Stomach (tissue), 9 donors: ENCODE data around the gene WDR4. TPM values are rescaled to one million over a fixed set of nuclear protein-coding genes. Genes with fewer than 3 reads are reported as not detected.
A peak's percentile ranks its signal among the peaks of the same experiment; 100 is the strongest.

Experiments used
- DNase-seq, 2 donors: peaks; one replicate each; pipeline versions ENCODE4 v3.0.0 to v3.0.0-alpha.2; 2013 to 2019
- H3K27ac ChIP-seq, 5 donors: fragments of 200-600 bp in 4 of 5; sonication (generic) in 4 of 5; one replicate each; pipeline ENCODE4 v1.5.1; 2013 to 2019; ENCODE audit warnings: mild to moderate bottlenecking in 1 of 5, moderate library complexity in 1 of 5
- H3K27me3 ChIP-seq, 3 donors: fragments of 200-600 bp; sonication (generic); one replicate each; pipeline ENCODE4 v1.5.1; 2017 to 2019; ENCODE audit warnings: mixed run types in 1 of 3
- H3K36me3 ChIP-seq, 4 donors: fragments of 200-600 bp; sonication (generic); 1 replicate in 3 of 4; 2 replicates in 1 of 4; pipeline ENCODE4 v1.5.1; 2016 to 2019
- H3K4me1 ChIP-seq, 4 donors: fragments of 200-600 bp; sonication (generic); one replicate each; pipeline ENCODE4 v1.5.1; 2016 to 2019
- H3K4me3 ChIP-seq, 4 donors: fragments of 200-600 bp; sonication (generic) in 3 of 4; one replicate each; pipeline ENCODE4 v1.5.1; 2016 to 2019; ENCODE audit warnings: mild to moderate bottlenecking in 1 of 4
- H3K9me3 ChIP-seq, 4 donors: fragments of 200-600 bp; sonication (generic); one replicate each; pipeline ENCODE4 v1.5.1; 2016 to 2019
- EP300 ChIP-seq: sonication (generic); formaldehyde crosslinking; IDR thresholded peaks from one replicate; pipeline ENCODE4 v1.6.1; 2017; ENCODE audit warnings: antibody characterized with exemption
- POLR2A ChIP-seq, 4 donors: fragments of 450-650 bp; IDR thresholded peaks; one replicate each; pipeline ENCODE4 v1.6.1; 2016; ENCODE audit warnings: antibody characterized with exemption in 4 of 4, control low read depth in 2 of 4, mild to moderate bottlenecking in 1 of 4, moderate library complexity in 1 of 4
- POLR2AphosphoS5 ChIP-seq, 3 donors: sonication (generic); formaldehyde crosslinking; IDR thresholded peaks; one replicate each; pipeline ENCODE4 v1.6.1; 2016; ENCODE audit warnings: antibody characterized with exemption in 3 of 3
- WGBS, 5 donors: extraction: QIAGEN DNeasy Blood & Tissue Kit in 3 of 5; methylation state at CpG; one replicate each; pipeline versions ENCODE4 v1.1.5 to v1.1.7; 2013 to 2018; 5-methylcytosine and 5-hydroxymethylcytosine counted together
- intact Hi-C: fragments of 100-400 bp; cut with DNase I; formaldehyde crosslinking; loops from one replicate; pipeline ENCODE4 v1.15.1; 2023; ENCODE audit warnings: low total_unique reads
- polyA plus RNA-seq, 3 donors: library from polyadenylated mRNA; stranded (reverse); fragments of 200-250 nt; gene quantifications; one replicate each; pipeline ENCODE4 v1.2.3, GENCODE V29; 2013
- total RNA-seq, 5 donors: library from RNA; depleted of rRNA; stranded (reverse); fragments of >200 nt; gene quantifications; one replicate each; pipeline versions ENCODE4 v1.1.0 to v1.2.3, GENCODE V29; 2014 to 2016
- TF ChIP-seq, protein P1 (sequence below), 7 experiments: fragments of 450-650 bp in 4 of 7; fragments of 200-600 bp in 3 of 7; sonication (generic) in 3 of 7; IDR thresholded peaks; one replicate each; pipeline ENCODE4 v1.5.1; 2016 to 2019; ENCODE audit warnings: antibody characterized with exemption in 7 of 7, control low read depth in 2 of 7, mild to moderate bottlenecking in 1 of 7
- donor health status: healthy with polysubstance abuse.
- donor health status: Bipolar disorder and iron deficiency.
- donor health status: healthy.

Gene WDR4
- total and polyA plus RNA-seq, 8 donors = 7.5 to 285 (median 9.5) TPM

DNA sequence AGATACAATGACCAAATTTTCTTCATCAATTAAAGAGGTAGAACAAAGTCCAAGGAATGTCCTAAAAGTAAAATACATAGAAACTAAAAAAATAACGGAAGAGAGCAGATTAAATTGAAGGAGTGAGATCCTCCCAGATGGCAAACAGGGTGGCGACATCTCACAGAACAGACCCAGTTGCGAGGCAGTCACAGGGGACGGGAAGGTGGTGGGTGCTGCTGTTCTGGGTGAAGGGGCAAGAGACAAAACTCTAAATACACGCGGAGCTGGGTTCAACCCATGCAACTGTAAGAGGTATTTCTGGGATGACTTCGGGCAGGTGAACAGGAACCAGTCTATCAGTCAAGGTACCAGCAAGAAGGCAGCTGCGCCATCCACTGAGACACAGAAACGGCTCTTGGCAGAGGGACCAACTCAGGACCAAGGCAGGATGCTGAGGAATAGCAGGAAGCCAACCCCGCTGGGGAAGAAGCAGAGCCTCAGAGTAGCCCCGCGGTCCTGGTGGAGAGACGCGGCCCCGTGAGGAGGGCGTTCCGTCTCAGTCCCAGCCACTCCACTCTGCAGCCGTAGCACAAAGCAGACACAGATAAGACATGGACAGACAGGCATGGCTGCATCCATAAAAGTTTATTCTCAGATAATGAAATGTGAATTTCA lies 32.2 kb downstream of the WDR4 start:
- Histone ChIP-seq H3K27ac (no peak overlapping the region), H3K9me3 (no peaks in the 10 kb centered on the region), H3K27me3 (no peaks in the 10 kb centered on the region), H3K36me3 (peaks cover 37 to 100% (median 92%) of the 10 kb centered on the region in 4 donors), H3K4me1 (peaks cover 0 to 18% (median 17%) of the 10 kb centered on the region in 4 donors), H3K4me3 (no peak overlapping the region)
- intact Hi-C loops = no loop called here
- TF ChIP-seq, protein P1, sequence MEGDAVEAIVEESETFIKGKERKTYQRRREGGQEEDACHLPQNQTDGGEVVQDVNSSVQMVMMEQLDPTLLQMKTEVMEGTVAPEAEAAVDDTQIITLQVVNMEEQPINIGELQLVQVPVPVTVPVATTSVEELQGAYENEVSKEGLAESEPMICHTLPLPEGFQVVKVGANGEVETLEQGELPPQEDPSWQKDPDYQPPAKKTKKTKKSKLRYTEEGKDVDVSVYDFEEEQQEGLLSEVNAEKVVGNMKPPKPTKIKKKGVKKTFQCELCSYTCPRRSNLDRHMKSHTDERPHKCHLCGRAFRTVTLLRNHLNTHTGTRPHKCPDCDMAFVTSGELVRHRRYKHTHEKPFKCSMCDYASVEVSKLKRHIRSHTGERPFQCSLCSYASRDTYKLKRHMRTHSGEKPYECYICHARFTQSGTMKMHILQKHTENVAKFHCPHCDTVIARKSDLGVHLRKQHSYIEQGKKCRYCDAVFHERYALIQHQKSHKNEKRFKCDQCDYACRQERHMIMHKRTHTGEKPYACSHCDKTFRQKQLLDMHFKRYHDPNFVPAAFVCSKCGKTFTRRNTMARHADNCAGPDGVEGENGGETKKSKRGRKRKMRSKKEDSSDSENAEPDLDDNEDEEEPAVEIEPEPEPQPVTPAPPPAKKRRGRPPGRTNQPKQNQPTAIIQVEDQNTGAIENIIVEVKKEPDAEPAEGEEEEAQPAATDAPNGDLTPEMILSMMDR (IDR thresholded peaks at IDR 0.05) = no peak
- TF ChIP-seq POLR2A (IDR thresholded peaks at IDR 0.05) = no peak
- no peak for TF ChIP-seq POLR2AphosphoS5 (IDR thresholded peaks at IDR 0.05)
- TF ChIP-seq EP300 = no peak
- no peak for DNase-seq
- 82 to 87% (median 84%) methylated on average over 18 of the region's 18 CpGs for WGBS, 5 donors

DNA sequence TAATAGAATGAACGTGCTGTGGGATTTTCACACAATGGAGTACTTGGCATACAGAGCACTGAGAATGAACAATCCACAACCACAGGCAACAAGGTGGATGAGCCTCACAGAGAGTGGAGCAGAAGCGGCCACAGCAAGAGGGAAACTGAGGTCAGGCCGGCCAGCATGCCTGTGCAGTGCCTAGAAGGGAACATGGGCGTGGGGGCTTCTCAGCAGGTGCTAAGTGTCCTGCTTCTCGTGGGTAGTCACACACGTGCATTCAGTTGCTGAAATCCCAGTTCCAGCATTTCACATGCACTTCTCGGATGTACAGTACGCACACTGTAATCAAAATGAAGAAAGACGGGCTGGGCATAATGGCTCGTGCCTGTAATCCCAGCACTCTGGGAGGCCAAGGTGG lies 33.1 kb downstream of the WDR4 start:
- no peak overlapping the region for H3K4me3 ChIP-seq
- intact Hi-C loops = no loop called here
- no peak overlapping the region for H3K27ac ChIP-seq
- peaks cover 0 to 18% (median 17%) of the 10 kb centered on the region in 4 donors for H3K4me1 ChIP-seq
- 88 to 93% (median 92%) methylated on average over 10 of the region's 10 CpGs for WGBS, 5 donors
- H3K27me3 ChIP-seq = no peaks in the 10 kb centered on the region
- no peaks in the 10 kb centered on the region for H3K9me3 ChIP-seq
- DNase-seq = no peak
- H3K36me3 ChIP-seq = peaks cover 32 to 98% (median 91%) of the 10 kb centered on the region in 4 donors
- TF ChIP-seq EP300 = no peak
- TF ChIP-seq, protein P1 (IDR thresholded peaks at IDR 0.05) = no peak
- no peak for TF ChIP-seq POLR2AphosphoS5 (IDR thresholded peaks at IDR 0.05)
- no peak for TF ChIP-seq POLR2A (IDR thresholded peaks at IDR 0.05)

DNA sequence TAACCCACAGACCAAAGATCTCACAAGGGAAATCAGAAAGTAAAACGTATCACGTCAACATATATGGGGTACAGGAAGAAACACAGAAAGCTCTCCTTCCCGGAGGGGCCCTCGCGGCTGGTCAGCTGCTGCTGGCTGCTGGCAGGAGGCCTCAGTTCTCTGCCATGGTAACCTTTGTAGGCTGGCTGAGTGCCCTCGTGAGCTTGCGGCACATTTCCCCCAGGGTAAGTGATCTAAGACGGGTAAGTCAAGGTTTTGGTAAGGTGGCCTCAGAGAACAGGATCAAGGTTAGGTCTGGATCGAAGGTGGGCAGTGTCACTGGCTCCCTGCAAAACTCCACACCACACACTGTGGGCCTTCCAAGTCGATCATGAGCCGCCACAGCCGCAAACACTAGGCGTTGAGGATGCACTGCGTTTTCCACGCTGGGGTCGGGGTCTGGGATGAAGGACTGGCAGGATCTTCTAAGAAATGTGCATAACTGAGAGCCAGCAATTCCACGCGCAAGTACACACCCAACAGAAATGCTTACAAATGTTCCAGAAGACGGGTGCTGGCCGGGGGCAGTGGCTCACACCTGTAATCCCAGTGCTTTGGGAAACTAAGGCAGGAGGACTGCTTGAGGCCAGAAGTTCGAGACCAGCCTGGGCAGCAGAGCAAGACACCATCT lies 33.9 kb downstream of the WDR4 start:
- 67 to 84% (median 73%) methylated on average over 21 of the region's 21 CpGs for WGBS, 5 donors
- peak overlapping the region; percentile 1 to 75 (median 55) for H3K27ac ChIP-seq
- H3K4me3 ChIP-seq = no peak overlapping the region
- no peaks in the 10 kb centered on the region for H3K27me3 ChIP-seq
- H3K36me3 ChIP-seq = peaks cover 30 to 98% (median 91%) of the 10 kb centered on the region in 4 donors
- H3K9me3 ChIP-seq = no peaks in the 10 kb centered on the region
- H3K4me1 ChIP-seq = peaks cover 0 to 18% (median 17%) of the 10 kb centered on the region in 4 donors
- TF ChIP-seq POLR2AphosphoS5 (IDR thresholded peaks at IDR 0.05) (no peak), POLR2A (IDR thresholded peaks at IDR 0.05) (no peak)
- DNase-seq = peak in 1 of 2 donors; percentile 77
- intact Hi-C loops = no loop called here

DNA sequence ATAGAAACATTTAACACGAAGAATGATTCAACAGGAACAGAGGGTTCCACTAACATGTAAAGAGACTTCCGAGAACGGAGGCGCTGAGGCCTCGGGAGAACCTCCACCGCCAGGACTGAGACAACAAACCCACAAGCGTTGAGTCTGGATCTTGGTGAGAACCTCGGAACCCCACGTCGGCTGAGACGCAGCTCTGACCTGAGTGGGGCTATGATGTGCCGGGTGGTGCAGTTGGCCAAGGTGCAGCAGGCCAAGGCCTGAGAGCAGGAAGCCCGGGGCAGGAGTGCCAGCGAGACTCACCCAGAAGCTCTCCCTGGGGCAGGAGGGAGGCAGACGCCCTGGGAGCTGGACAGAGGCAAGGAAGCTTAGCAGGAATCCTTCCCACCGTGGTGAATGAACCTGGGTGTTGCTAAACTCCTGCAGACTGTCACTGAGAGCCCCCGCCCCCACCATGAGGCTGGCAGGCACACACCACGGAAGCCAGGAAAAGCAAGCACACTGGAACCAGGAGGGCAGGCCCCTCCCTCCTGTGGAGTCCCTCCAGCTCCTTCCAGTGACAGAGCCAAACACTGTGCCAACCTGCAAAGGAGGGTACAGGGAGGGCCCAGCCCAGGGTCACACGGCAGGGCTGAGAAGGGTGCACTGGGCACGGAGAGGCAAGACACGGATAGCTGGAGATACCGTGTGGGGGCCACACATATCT lies 34.8 kb downstream of the WDR4 start:
- 49 to 80% (median 54%) methylated on average over 17 to 22 of the region's 22 CpGs for WGBS, 5 donors
- Histone ChIP-seq H3K27me3 (no peaks in the 10 kb centered on the region), H3K4me3 (no peak overlapping the region), H3K4me1 (peaks cover 0 to 18% (median 17%) of the 10 kb centered on the region in 4 donors), H3K36me3 (peaks cover 23 to 98% (median 91%) of the 10 kb centered on the region in 4 donors), H3K27ac (peak overlapping the region; percentile 48 to 75 (median 55)), H3K9me3 (no peaks in the 10 kb centered on the region)
- DNase-seq = peak in 1 of 2 donors; percentile 82
- intact Hi-C loops = no loop called here
- TF ChIP-seq POLR2A (IDR thresholded peaks at IDR 0.05) = no peak
- no peak for TF ChIP-seq POLR2AphosphoS5 (IDR thresholded peaks at IDR 0.05)
- TF ChIP-seq EP300 = no peak
- TF ChIP-seq, protein P1 (IDR thresholded peaks at IDR 0.05) = no peak
